ENCODE measurements around the gene ARL9. TPM values are rescaled to one million over a fixed set of nuclear protein-coding genes. Genes with fewer than 3 reads are reported as not detected.

ARL9 gene
- total and polyA plus RNA-seq, 5 donors, result 0.05 TPM; not detected in 4

- Histone ChIP-seq H3K27ac (ENCODE audit: low read length) (no peak overlapping the region), H3K27me3 (ENCODE audit: control insufficient read depth, insufficient read depth) (no peaks in the 10 kb centered on the region), H3K4me3 (ENCODE audit: low read length) (no peak overlapping the region), H3K9me3 (ENCODE audit: control insufficient read depth, low read length) (no peaks in the 10 kb centered on the region), H3K4me1 (ENCODE audit: control insufficient read depth, insufficient read depth, low read length) (peaks cover 3% of the 10 kb centered on the region)
- intact Hi-C loops (cut with DNase I), result no loop called here
- 73% methylated on average over 6 of the region's 6 CpGs for WGBS
- ATAC-seq, result no peak
- no peak for DNase-seq
Observed at GRCh38 chr4:56469489-56470210, 35.9 kb upstream of the ARL9 start.

DNA sequence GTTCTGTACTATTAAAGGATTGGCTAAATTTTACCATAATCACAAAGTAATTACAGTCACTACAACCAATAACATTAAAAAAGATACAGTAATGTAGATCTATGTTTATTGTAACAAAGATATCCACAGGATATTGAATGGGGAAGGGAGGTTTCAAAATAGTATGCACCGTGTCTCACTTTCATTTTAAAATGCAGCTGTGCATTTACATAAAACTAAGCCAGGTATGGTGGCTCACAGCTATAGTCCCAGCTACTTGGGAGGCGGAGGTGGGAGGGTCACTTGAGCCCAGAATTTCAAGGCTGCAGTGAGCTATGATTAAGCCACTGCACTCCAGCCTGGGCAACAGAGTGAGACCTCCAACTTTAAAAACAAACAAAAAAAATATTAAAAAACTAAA is 29.7 kb upstream of the ARL9 start:
- no peak overlapping the region for H3K27ac ChIP-seq (ENCODE audit: low read length)
- 85% methylated on average over 2 of the region's 2 CpGs for WGBS
- H3K27me3 ChIP-seq (ENCODE audit: control insufficient read depth, insufficient read depth), result no peaks in the 10 kb centered on the region
- ATAC-seq (no peak), DNase-seq (no peak)
- no peak overlapping the region for H3K4me3 ChIP-seq (ENCODE audit: low read length)
- no peaks in the 10 kb centered on the region for H3K4me1 ChIP-seq (ENCODE audit: control insufficient read depth, insufficient read depth, low read length)
- no peaks in the 10 kb centered on the region for H3K9me3 ChIP-seq (ENCODE audit: control insufficient read depth, low read length)
- intact Hi-C loops (cut with DNase I), result no loop called here

GRCh38 chr4:56477192-56477702 is 28.3 kb upstream of the ARL9 start:
- no peaks in the 10 kb centered on the region for H3K9me3 ChIP-seq (ENCODE audit: control insufficient read depth, low read length)
- H3K27me3 ChIP-seq (ENCODE audit: control insufficient read depth, insufficient read depth), result no peaks in the 10 kb centered on the region
- intact Hi-C loops (cut with DNase I), result no loop called here
- ATAC-seq (no peak), DNase-seq (no peak)
- H3K4me3 ChIP-seq (ENCODE audit: low read length), result no peak overlapping the region
- WGBS, result 92% methylated on average over 5 of the region's 5 CpGs
- no peak overlapping the region for H3K27ac ChIP-seq (ENCODE audit: low read length)
- no peaks in the 10 kb centered on the region for H3K4me1 ChIP-seq (ENCODE audit: control insufficient read depth, insufficient read depth, low read length)

- H3K27me3 ChIP-seq (ENCODE audit: control insufficient read depth, insufficient read depth), result no peaks in the 10 kb centered on the region
- ATAC-seq (no peak), DNase-seq (no peak)
- WGBS, result 90% methylated on average over 3 of the region's 3 CpGs
- no peaks in the 10 kb centered on the region for H3K9me3 ChIP-seq (ENCODE audit: control insufficient read depth, low read length)
- H3K4me3 ChIP-seq (ENCODE audit: low read length), result no peak overlapping the region
- no peak overlapping the region for H3K27ac ChIP-seq (ENCODE audit: low read length)
- H3K4me1 ChIP-seq (ENCODE audit: control insufficient read depth, insufficient read depth, low read length), result no peaks in the 10 kb centered on the region
- intact Hi-C loops (cut with DNase I), result no loop called here
Observed at GRCh38 chr4:56480691-56481090, 24.9 kb upstream of the ARL9 start.

DNA sequence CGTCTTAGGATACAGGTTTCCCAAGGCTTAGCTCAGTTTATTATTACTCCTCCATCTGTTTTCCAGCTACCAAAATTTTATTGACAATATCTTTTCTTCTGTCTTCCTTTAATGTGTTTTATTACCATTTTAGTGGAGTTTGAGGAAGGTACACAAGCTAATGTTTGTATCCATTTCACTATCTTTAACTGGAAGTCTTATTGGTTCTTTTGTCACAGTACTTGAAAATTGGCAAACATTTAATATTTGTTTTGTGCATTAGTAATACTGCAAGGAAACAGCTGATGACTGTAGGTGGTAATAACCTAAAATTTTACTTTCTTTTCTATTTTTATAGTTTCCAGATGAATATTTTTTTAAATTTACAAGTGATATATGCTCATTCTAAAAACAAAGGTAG is 9.3 kb upstream of the ARL9 start:
- ATAC-seq (no peak), DNase-seq (no peak)
- Histone ChIP-seq H3K9me3 (ENCODE audit: control insufficient read depth, low read length) (no peaks in the 10 kb centered on the region), H3K27me3 (ENCODE audit: control insufficient read depth, insufficient read depth) (no peaks in the 10 kb centered on the region), H3K4me3 (ENCODE audit: low read length) (no peak overlapping the region), H3K27ac (ENCODE audit: low read length) (no peak overlapping the region), H3K4me1 (ENCODE audit: control insufficient read depth, insufficient read depth, low read length) (no peaks in the 10 kb centered on the region)
- intact Hi-C loops (cut with DNase I), result no loop called here
- 95% methylated on average over 1 of the region's 1 CpG for WGBS

GRCh38 chr4:56511098-56511497 is 5.5 kb downstream of the ARL9 start:
- peak in 1 of 2 donors; percentile 11 for ATAC-seq
- no peak overlapping the region for H3K27ac ChIP-seq (ENCODE audit: low read length)
- H3K4me1 ChIP-seq (ENCODE audit: control insufficient read depth, insufficient read depth, low read length), result no peaks in the 10 kb centered on the region
- peak in 1 of 3 donors; percentile 53 for DNase-seq
- intact Hi-C loops (cut with DNase I), result no loop called here
- H3K27me3 ChIP-seq (ENCODE audit: control insufficient read depth, insufficient read depth), result no peaks in the 10 kb centered on the region
- H3K9me3 ChIP-seq (ENCODE audit: control insufficient read depth, low read length), result no peaks in the 10 kb centered on the region
- no peak overlapping the region for H3K4me3 ChIP-seq (ENCODE audit: low read length)

- no peaks in the 10 kb centered on the region for H3K27me3 ChIP-seq (ENCODE audit: control insufficient read depth, insufficient read depth)
Observed at GRCh38 chr4:56512166-56512565, 6.6 kb downstream of the ARL9 start.

GRCh38 chr4:56513517-56513916 is 7.9 kb downstream of the ARL9 start:
- Histone ChIP-seq H3K4me1 (ENCODE audit: control insufficient read depth, insufficient read depth, low read length) (no peaks in the 10 kb centered on the region), H3K27ac (ENCODE audit: low read length) (no peak overlapping the region), H3K27me3 (ENCODE audit: control insufficient read depth, insufficient read depth) (no peaks in the 10 kb centered on the region), H3K9me3 (ENCODE audit: control insufficient read depth, low read length) (no peaks in the 10 kb centered on the region), H3K4me3 (ENCODE audit: low read length) (no peak overlapping the region)
- intact Hi-C loops (cut with DNase I), result no loop called here
- DNase-seq, result no peak
- no peak for ATAC-seq
- WGBS, result 48% methylated on average over 2 of the region's 2 CpGs

More at GRCh38 chr4:56512166-56512565, 6.6 kb downstream of the ARL9 start:
- no peak for DNase-seq
- ATAC-seq, result no peak
- intact Hi-C loops (cut with DNase I), result no loop called here
- no peaks in the 10 kb centered on the region for H3K9me3 ChIP-seq (ENCODE audit: control insufficient read depth, low read length)
- no peak overlapping the region for H3K27ac ChIP-seq (ENCODE audit: low read length)
- no peak overlapping the region for H3K4me3 ChIP-seq (ENCODE audit: low read length)
- 91% methylated on average over 1 of the region's 1 CpG for WGBS
- H3K4me1 ChIP-seq (ENCODE audit: control insufficient read depth, insufficient read depth, low read length), result no peaks in the 10 kb centered on the region

DNA sequence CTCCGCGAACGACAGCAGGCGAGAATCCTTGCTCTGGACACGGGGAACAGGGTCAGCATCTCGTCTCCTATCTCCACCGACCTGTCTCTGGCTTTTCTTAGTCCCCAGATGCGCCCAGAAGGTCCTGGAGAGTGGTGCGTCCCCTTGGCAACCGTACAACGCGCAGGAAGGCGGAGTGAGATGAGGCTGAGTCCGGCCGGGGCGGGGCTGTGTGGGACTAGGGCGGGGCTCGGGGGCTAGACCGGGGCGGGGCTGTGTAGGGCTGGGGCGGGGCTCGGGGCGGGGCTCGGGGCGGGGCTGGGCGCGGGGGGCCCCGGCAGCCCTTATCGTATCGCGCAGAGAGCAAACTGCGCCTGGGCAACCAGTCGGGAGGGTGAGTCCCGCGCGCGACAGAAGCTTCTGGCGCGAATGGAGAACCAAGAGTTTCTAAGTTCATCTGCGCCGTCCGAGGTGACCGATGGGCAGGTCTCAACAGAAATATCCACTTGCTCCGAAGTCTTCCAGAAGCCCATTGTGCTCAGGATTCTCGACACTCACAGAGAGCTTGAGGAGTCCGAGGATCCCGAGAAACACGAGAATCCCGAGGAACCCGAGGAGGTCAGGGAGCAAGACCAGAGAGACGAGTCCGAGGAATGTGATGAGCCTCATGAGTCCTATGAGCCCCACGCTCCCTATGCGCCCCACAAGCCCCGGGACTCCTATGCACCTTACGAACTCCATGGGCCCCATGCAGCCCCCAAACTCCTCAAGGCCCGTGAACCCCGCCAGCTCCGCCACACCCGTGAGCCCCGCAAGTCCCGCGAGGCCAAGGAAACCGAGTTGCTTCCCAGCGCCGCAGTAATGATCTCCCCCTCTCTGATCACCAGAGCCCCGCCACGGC is 24.9 kb downstream of the ARL9 start:
- intact Hi-C loops (cut with DNase I), result no loop called here
- Histone ChIP-seq H3K27ac (ENCODE audit: low read length) (no peak overlapping the region), H3K4me3 (ENCODE audit: low read length) (peak overlapping the region; percentile 70), H3K27me3 (ENCODE audit: control insufficient read depth, insufficient read depth) (no peaks in the 10 kb centered on the region), H3K9me3 (ENCODE audit: control insufficient read depth, low read length) (no peaks in the 10 kb centered on the region), H3K4me1 (ENCODE audit: control insufficient read depth, insufficient read depth, low read length) (no peaks in the 10 kb centered on the region)
- ATAC-seq (peak; percentile 99 to 100), DNase-seq (peak; percentile 91 to 95 (median 95))
- WGBS, result 3% methylated on average over 68 of the region's 68 CpGs

- WGBS, result 32% methylated on average over 11 of the region's 11 CpGs
- no peaks in the 10 kb centered on the region for H3K27me3 ChIP-seq (ENCODE audit: control insufficient read depth, insufficient read depth)
- H3K27ac ChIP-seq (ENCODE audit: low read length), result no peak overlapping the region
- DNase-seq (no peak), ATAC-seq (no peak)
- H3K4me3 ChIP-seq (ENCODE audit: low read length), result no peak overlapping the region
- no peaks in the 10 kb centered on the region for H3K4me1 ChIP-seq (ENCODE audit: control insufficient read depth, insufficient read depth, low read length)
- no peaks in the 10 kb centered on the region for H3K9me3 ChIP-seq (ENCODE audit: control insufficient read depth, low read length)
- intact Hi-C loops (cut with DNase I), result no loop called here
Observed at GRCh38 chr4:56531149-56531770, 25.7 kb downstream of the ARL9 start.

GRCh38 chr4:56531823-56532222 is 26.2 kb downstream of the ARL9 start:
- ATAC-seq (no peak), DNase-seq (no peak)
- intact Hi-C loops (cut with DNase I), result no loop called here
- no peak overlapping the region for H3K4me3 ChIP-seq (ENCODE audit: low read length)
- WGBS, result 61% methylated on average over 4 of the region's 4 CpGs
- H3K4me1 ChIP-seq (ENCODE audit: control insufficient read depth, insufficient read depth, low read length), result no peaks in the 10 kb centered on the region
- H3K27me3 ChIP-seq (ENCODE audit: control insufficient read depth, insufficient read depth), result no peaks in the 10 kb centered on the region
- no peak overlapping the region for H3K27ac ChIP-seq (ENCODE audit: low read length)
- H3K9me3 ChIP-seq (ENCODE audit: control insufficient read depth, low read length), result no peaks in the 10 kb centered on the region

Measured in right cardiac atrium (tissue), 5 donors.